ENCODE results near the gene PTPRJ. TPM values are rescaled to one million over a fixed set of nuclear protein-coding genes. Genes with fewer than 3 reads are reported as not detected.

PTPRJ gene
- total and polyA plus RNA-seq, 2 of the 4 experiments (the other 2 are of a cell fraction) = 5.6 to 14.9 TPM

- no peak for TF ChIP-seq POLR2A (IDR thresholded peaks at IDR 0.05; ENCODE audit: low read depth, low read length)
Observed at GRCh38 chr11:48013269-48013901, 33.0 kb downstream of the PTPRJ start (continued).

- H3K56ac ChIP-seq (ENCODE audit: extremely low read depth, insufficient read depth, low read length) = no peak overlapping the region
- H3K4ac ChIP-seq (ENCODE audit: low read depth, low read length) = no peak overlapping the region
- H3K23ac ChIP-seq (ENCODE audit: low read depth, low read length) = no peak overlapping the region
- no peak overlapping the region for H2BK5ac ChIP-seq (ENCODE audit: low read depth, low read length, poor library complexity, severe bottlenecking)
- BruUV-seq (replicated peaks) = no TSS peak
- peaks cover 65 to 94% of the 10 kb centered on the region in 2 experiments for H3K79me1 ChIP-seq (ENCODE audit: low read depth in 1 of 2, low read length in 2 of 2)
- peaks cover 20% of the 10 kb centered on the region for H4K20me1 ChIP-seq (ENCODE audit: insufficient read depth, low read length)
- H3K9ac ChIP-seq (ENCODE audit: low read depth, low read length) = no peak overlapping the region
- ChIA-PET CTCF (interaction anchor here (1.0 kb wide), 1 partner anchor 94 kb away, joined by 4 read pairs; no protein-coding TSS in a partner anchor), POLR2A (ENCODE audit: unreplicated experiment) (no interaction called here)
- no peak for TF ChIP-seq MAFK (IDR thresholded peaks at IDR 0.05; ENCODE audit: low read depth, low read length)
- no peak for TF ChIP-seq MAZ (IDR thresholded peaks at IDR 0.05; ENCODE audit: borderline replicate concordance, low read depth, low read length)
- no peak for TF ChIP-seq CTCF (conservative IDR thresholded peaks at IDR 0.05; ENCODE audit: low read depth, low read length)
- TF ChIP-seq FOS (IDR thresholded peaks at IDR 0.05; ENCODE audit: low read depth, low read length) = no peak
- no peak for TF ChIP-seq RAD21 (IDR thresholded peaks at IDR 0.05; ENCODE audit: low read length)
- no peak for TF ChIP-seq RCOR1 (IDR thresholded peaks at IDR 0.05; ENCODE audit: insufficient replicate concordance, low read length)
- no peak for TF ChIP-seq USF2 (IDR thresholded peaks at IDR 0.05; ENCODE audit: low read depth, low read length)
- TF ChIP-seq BHLHE40 (IDR thresholded peaks at IDR 0.05; ENCODE audit: low read depth, low read length) = no peak
- TF ChIP-seq NFE2L2 (IDR thresholded peaks at IDR 0.05; ENCODE audit: low read depth, low read length) = no peak
- no peak for TF ChIP-seq SMC3 (IDR thresholded peaks at IDR 0.05; ENCODE audit: low read depth, low read length)
- no peak for TF ChIP-seq POLR2A (IDR thresholded peaks at IDR 0.05; ENCODE audit: low read depth, low read length)
- TF ChIP-seq RFX5 (IDR thresholded peaks at IDR 0.05; ENCODE audit: low read depth, low read length) = no peak
- peaks cover 36% of the 10 kb centered on the region for H3K9me1 ChIP-seq (ENCODE audit: insufficient read depth, low read length)
- H3K18ac ChIP-seq (ENCODE audit: low read depth, low read length) = no peak overlapping the region
- no peak overlapping the region; a peak in 1 of 4 replicates for H4K8ac ChIP-seq (ENCODE audit: low read depth in 2 of 2, low read length in 2 of 2)
- H2AFZ ChIP-seq (replicated peaks; ENCODE audit: low read length, poor library complexity) = no peak overlapping the region
- no peak overlapping the region for H2BK15ac ChIP-seq (ENCODE audit: low read depth, low read length)
- no peak overlapping the region for H2AK9ac ChIP-seq (replicated peaks; ENCODE audit: low read depth, low read length, poor library complexity)
- in situ Hi-C loops (cut with MboI; ENCODE audit: low sequenced_read_pairs) = no loop called here
- no peak for DNase-seq
- H3K4me3 ChIP-seq (ENCODE audit: insufficient read depth, low read depth, low read length) = no peak overlapping the region
- H2BK20ac ChIP-seq (ENCODE audit: low read depth, low read length) = no peak overlapping the region
- intact Hi-C loops (cut with micrococcal nuclease) = no loop called here
- no peak overlapping the region for H4K5ac ChIP-seq (ENCODE audit: low read depth, low read length)
- no peaks in the 10 kb centered on the region for H3K36me3 ChIP-seq (ENCODE audit: control insufficient read depth, insufficient read depth, low read length)
- peaks cover 28% of the 10 kb centered on the region for H3K4me1 ChIP-seq (ENCODE audit: control insufficient read depth, insufficient read depth, low read length)
- H4K91ac ChIP-seq (ENCODE audit: insufficient read depth, low read depth, low read length) = no peak overlapping the region
- WGBS, 2 experiments (ENCODE audit: extremely low coverage in 2 of 2, insufficient read length in 1 of 2) = 93% methylated on average over 3 of the region's 8 CpGs; no CpG with 5 or more reads in 1 of the 2 experiments
- no peak overlapping the region for H2BK120ac ChIP-seq (ENCODE audit: low read depth, low read length)
- no peak overlapping the region for H2AK5ac ChIP-seq (ENCODE audit: low read depth, low read length)
- dilution Hi-C loops (cut with HindIII; ENCODE audit: low sequenced_read_pairs, unreplicated experiment) = no loop called here
- H3K27me3 ChIP-seq (ENCODE audit: control insufficient read depth, insufficient read depth, low read length) = no peaks in the 10 kb centered on the region
- H3K14ac ChIP-seq (replicated peaks; ENCODE audit: low read depth, low read length) = peak overlapping the region; percentile 73; the same call in 1 of the 2 replicates
- H3K9me3 ChIP-seq (ENCODE audit: control insufficient read depth, insufficient read depth, low read length) = no peaks in the 10 kb centered on the region
- no peak overlapping the region for H3K27ac ChIP-seq (ENCODE audit: insufficient read depth, low read length)
- no peak overlapping the region for H3K4me2 ChIP-seq (ENCODE audit: low read depth, low read length)
- no peak for ATAC-seq (ENCODE audit: low read depth)
Observed at GRCh38 chr11:48014917-48015316, 34.6 kb downstream of the PTPRJ start.
